Head of caudate nucleus (tissue), 42 donors: ENCODE data around the gene LAPTM5.
"Not testable (repeated sequence)": the region's sequence is repeated elsewhere in the genome, so short reads cannot be mapped to it uniquely, and the experiment has no call there.

ENCODE experiments used
- DNase-seq, 42 donors: peaks; one replicate each; pipeline versions ENCODE4 v3.0.0 to v3.0.0-alpha.2; 2020 to 2021; ENCODE audit warnings: mixed read lengths in 7 of 42
- intact Hi-C: fragments of 100-400 bp; cut with DNase I; formaldehyde crosslinking; loops from one replicate; pipeline ENCODE4 v1.15.0; 2022

LAPTM5 gene

GRCh38 chr1:30776097-30777059, 18.8 kb upstream of the LAPTM5 start:
- intact Hi-C loops, result no loop called here
- DNase-seq, result no peak

- no peak for DNase-seq
- intact Hi-C loops, result no loop called here
Measured at GRCh38 chr1:30775433-30775975, 17.9 kb upstream of the LAPTM5 start.

- DNase-seq, result no peak
- intact Hi-C loops, result no loop called here
Measured at GRCh38 chr1:30774550-30775432, 17.2 kb upstream of the LAPTM5 start.

GRCh38 chr1:30773722-30774358, 16.3 kb upstream of the LAPTM5 start:
- DNase-seq, result no peak
- intact Hi-C loops, result no loop called here

GRCh38 chr1:30771005-30771404, 13.4 kb upstream of the LAPTM5 start:
- DNase-seq, result no peak
- intact Hi-C loops, result no loop called here

GRCh38 chr1:30770150-30770549, 12.6 kb upstream of the LAPTM5 start:
- intact Hi-C loops, result no loop called here
- no peak for DNase-seq

- no peak for DNase-seq
- intact Hi-C loops, result no loop called here
Measured at GRCh38 chr1:30768830-30769718, 11.5 kb upstream of the LAPTM5 start.

GRCh38 chr1:30768159-30768829, 10.7 kb upstream of the LAPTM5 start:
- no peak for DNase-seq
- intact Hi-C loops, result no loop called here

GRCh38 chr1:30766948-30767347, 9.4 kb upstream of the LAPTM5 start:
- intact Hi-C loops, DNase-seq: not testable (repeated sequence)

- intact Hi-C loops, result no loop called here
- DNase-seq, result no peak
Measured at GRCh38 chr1:30765556-30766434, 8.2 kb upstream of the LAPTM5 start.

GRCh38 chr1:30764939-30765555, 7.5 kb upstream of the LAPTM5 start:
- intact Hi-C loops, result no loop called here
- DNase-seq, result no peak

GRCh38 chr1:30764396-30764795, 6.8 kb upstream of the LAPTM5 start:
- intact Hi-C loops, result no loop called here
- no peak for DNase-seq

- peak in 37 of 42 donors; percentile 33 to 88 (median 67) for DNase-seq
- intact Hi-C loops, result no loop called here
Measured at GRCh38 chr1:30763651-30764248, 6.2 kb upstream of the LAPTM5 start.

GRCh38 chr1:30762930-30763650, 5.5 kb upstream of the LAPTM5 start:
- intact Hi-C loops, result no loop called here
- DNase-seq, result no peak
